ENCODE measurements around the gene AMBRA1. TPM values are rescaled to one million over a fixed set of nuclear protein-coding genes. Genes with fewer than 3 reads are reported as not detected.

AMBRA1 gene
- total and polyA plus RNA-seq, 2 of the 8 experiments (the other 6 are each of a cell fraction or from before 2014, with no cell fraction given), result 14.2 to 37.4 TPM

DNA sequence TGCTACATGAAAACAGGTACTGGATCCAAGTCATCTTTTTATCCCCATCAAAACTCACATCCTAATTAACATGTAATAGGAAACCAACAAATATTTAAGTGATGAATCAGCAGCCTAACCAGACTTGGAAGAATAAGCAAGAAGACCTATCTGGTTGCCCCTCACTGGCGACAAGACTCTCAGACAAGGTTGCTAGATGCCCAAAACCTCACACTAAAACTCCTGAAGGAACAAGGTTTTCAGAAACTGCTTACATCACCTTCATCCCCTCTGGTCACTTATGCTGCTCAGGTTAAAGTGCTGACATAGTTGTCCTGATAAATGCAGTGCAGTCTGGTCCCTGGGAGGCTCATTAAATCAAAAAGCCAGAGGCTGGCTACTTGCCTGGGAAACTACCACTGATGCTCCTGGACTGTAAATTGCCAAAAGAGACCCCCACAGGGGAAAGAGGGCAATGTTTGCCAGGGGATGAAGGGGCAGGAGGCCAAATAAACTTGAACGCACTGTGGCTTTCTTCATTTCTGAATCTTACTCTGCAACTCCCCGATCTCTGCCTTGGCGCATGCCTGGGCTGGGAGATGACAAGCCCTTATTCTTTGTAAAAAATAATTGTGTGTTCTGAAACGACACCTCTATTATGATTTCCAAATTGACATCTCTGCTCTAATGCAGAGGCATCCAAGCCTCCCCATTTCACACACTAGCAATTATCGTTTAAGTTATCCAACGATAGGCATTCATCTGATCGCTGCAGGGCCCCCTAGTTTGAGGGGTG is 72.7 kb downstream of the AMBRA1 start:
- CTCF ChIA-PET (ENCODE audit: partially characterized antibody), result interaction anchor here (0.7 to 6.6 kb wide), 6 partner anchors 13 to 132 kb away, joined by 3 to 50 read pairs (median 4); no protein-coding TSS in a partner anchor
- Histone ChIP-seq H2BK120ac (replicated peaks; ENCODE audit: low read depth, low read length) (no peak overlapping the region), H3K9ac (replicated peaks in 1 of 4; ENCODE audit: extremely low read depth in 1 of 4, low read depth in 3 of 4, low read length in 3 of 4) (no peak overlapping the region), H3K18ac (ENCODE audit: extremely low read depth, low read length) (no peak overlapping the region), H3K4me1 (replicated peaks in 1 of 4; ENCODE audit: control insufficient read depth in 3 of 4, insufficient read depth in 4 of 4, low read length in 3 of 4) (peaks cover 0 to 10% (median 6%) of the 10 kb centered on the region in 4 experiments; a peak in 3 of 7 replicates), H2AFZ (ENCODE audit: low read length) (no peak overlapping the region), H3K14ac (ENCODE audit: insufficient read length) (no peak overlapping the region), H2AK5ac (ENCODE audit: low read depth, low read length) (no peak overlapping the region), H3K79me1 (ENCODE audit: low read depth, low read length) (no peaks in the 10 kb centered on the region; the same call in 1 of the 2 replicates), H3K4me2 (ENCODE audit: insufficient read depth in 1 of 2, low read depth in 2 of 2, low read length in 2 of 2) (peak overlapping the region in 1 of 2 experiments; percentile 9; a peak in 1 of 4 replicates), H2BK15ac (ENCODE audit: low read length) (no peak overlapping the region), H4K5ac (ENCODE audit: insufficient read length, low read depth, low read length) (no peak overlapping the region), H3K4me3 (ENCODE audit: extremely low read depth in 1 of 4, insufficient read depth in 2 of 4, low read depth in 3 of 4, low read length in 4 of 4) (no peak overlapping the region), H3K79me2 (ENCODE audit: control insufficient read depth in 1 of 2, insufficient read depth in 2 of 2, low read length in 2 of 2) (peaks cover 0 to 51% of the 10 kb centered on the region in 2 experiments; a peak in 2 of 4 replicates), H2BK20ac (ENCODE audit: low read length) (no peak overlapping the region), H3K4ac (replicated peaks; ENCODE audit: insufficient read length, low read depth, low read length) (no peak overlapping the region), H3K27ac (ENCODE audit: low read depth, low read length) (no peak overlapping the region), H3K56ac (replicated peaks; ENCODE audit: insufficient read length, low read depth, low read length) (no peak overlapping the region), H3K9me3 (ENCODE audit: insufficient read depth in 2 of 2, low read depth in 1 of 2, low read length in 1 of 2) (no peaks in the 10 kb centered on the region), H3K23ac (ENCODE audit: insufficient read length) (no peak overlapping the region), H2BK12ac (ENCODE audit: low read depth, low read length) (no peak overlapping the region), H3K23me2 (ENCODE audit: low read depth, low read length) (no peaks in the 10 kb centered on the region), H3K36me3 (ENCODE audit: control insufficient read depth in 2 of 4, insufficient read depth in 4 of 4, low read length in 3 of 4) (no peaks in the 10 kb centered on the region), H2BK5ac (ENCODE audit: low read depth, low read length) (no peak overlapping the region; the same call in 1 of the 2 replicates), H4K8ac (ENCODE audit: extremely low read depth, insufficient read depth, low read length) (no peak overlapping the region), H4K20me1 (replicated peaks in 1 of 2; ENCODE audit: control insufficient read depth in 1 of 2, insufficient read depth in 2 of 2, low read length in 2 of 2) (peaks cover 2 to 4% of the 10 kb centered on the region in 2 experiments), H3K27me3 (replicated peaks in 1 of 4; ENCODE audit: control insufficient read depth in 3 of 4, extremely low read depth in 1 of 4, insufficient read depth in 3 of 4, low read length in 3 of 4) (no peaks in the 10 kb centered on the region), H4K91ac (replicated peaks; ENCODE audit: insufficient read length, low read length) (no peak overlapping the region)
- 89% methylated on average over 8 of the region's 8 CpGs; no CpG with 5 or more reads in 1 of the 2 experiments for whole genome bisulfite sequencing, 2 experiments (ENCODE audit: extremely low coverage in 1 of 2, insufficient coverage in 1 of 2, insufficient read length in 1 of 2, insufficient replicate concordance in 2 of 2, low coverage in 1 of 2, low lambda C conversion rate in 2 of 2, missing lambda C conversion rate in 1 of 2)
- TF ChIP-seq TCF12 (IDR thresholded peaks at IDR 0.05; ENCODE audit: low read depth, low read length) (no peak), JUND (IDR thresholded peaks at IDR 0.05; ENCODE audit: low read length) (peak; percentile 48; the same call in 1 of the 2 replicates)
- POLR2A ChIA-PET (ENCODE audit: partially characterized antibody), result no interaction called here
- FAIRE-seq, result no peak
- no peak for DNase-seq (ENCODE audit: low read depth in 1 of 2, low spot score in 2 of 2)

Measured in H1 (cell line).